ENCODE measurements around the gene EXOC4.

Gene EXOC4

GRCh38 chr7:133662276-133662675, 409.4 kb downstream of the EXOC4 start:
- Histone ChIP-seq H3K36me3 (ENCODE audit: control insufficient read depth, low read length) (no peaks in the 10 kb centered on the region), H4K20me1 (ENCODE audit: control insufficient read depth, insufficient read depth, low read depth, low read length) (no peaks in the 10 kb centered on the region), H3K4me2 (ENCODE audit: low read length) (no peak overlapping the region), H3F3A (ENCODE audit: control insufficient read depth, insufficient read depth) (no peaks in the 10 kb centered on the region), H3K27me3 (ENCODE audit: control insufficient read depth, low read length) (no peaks in the 10 kb centered on the region), H3K79me2 (ENCODE audit: control insufficient read depth, low read length) (no peaks in the 10 kb centered on the region), H3K9me3 (ENCODE audit: control insufficient read depth, insufficient read depth, low read length) (no peaks in the 10 kb centered on the region), H3K4me3 (ENCODE audit: low read length) (no peak overlapping the region), H3K27ac (ENCODE audit: low read depth, low read length) (no peak overlapping the region), H3K9me2 (replicated peaks; ENCODE audit: control insufficient read depth, low read length) (no peaks in the 10 kb centered on the region; the same call in 1 of the 2 replicates), H3K4me1 (ENCODE audit: control insufficient read depth, low read length) (no peaks in the 10 kb centered on the region)
- TF ChIP-seq EZH2phosphoT487 (IDR thresholded peaks at IDR 0.05; ENCODE audit: borderline replicate concordance, low read length) = no peak
- TF ChIP-seq, protein P1, sequence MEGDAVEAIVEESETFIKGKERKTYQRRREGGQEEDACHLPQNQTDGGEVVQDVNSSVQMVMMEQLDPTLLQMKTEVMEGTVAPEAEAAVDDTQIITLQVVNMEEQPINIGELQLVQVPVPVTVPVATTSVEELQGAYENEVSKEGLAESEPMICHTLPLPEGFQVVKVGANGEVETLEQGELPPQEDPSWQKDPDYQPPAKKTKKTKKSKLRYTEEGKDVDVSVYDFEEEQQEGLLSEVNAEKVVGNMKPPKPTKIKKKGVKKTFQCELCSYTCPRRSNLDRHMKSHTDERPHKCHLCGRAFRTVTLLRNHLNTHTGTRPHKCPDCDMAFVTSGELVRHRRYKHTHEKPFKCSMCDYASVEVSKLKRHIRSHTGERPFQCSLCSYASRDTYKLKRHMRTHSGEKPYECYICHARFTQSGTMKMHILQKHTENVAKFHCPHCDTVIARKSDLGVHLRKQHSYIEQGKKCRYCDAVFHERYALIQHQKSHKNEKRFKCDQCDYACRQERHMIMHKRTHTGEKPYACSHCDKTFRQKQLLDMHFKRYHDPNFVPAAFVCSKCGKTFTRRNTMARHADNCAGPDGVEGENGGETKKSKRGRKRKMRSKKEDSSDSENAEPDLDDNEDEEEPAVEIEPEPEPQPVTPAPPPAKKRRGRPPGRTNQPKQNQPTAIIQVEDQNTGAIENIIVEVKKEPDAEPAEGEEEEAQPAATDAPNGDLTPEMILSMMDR (IDR thresholded peaks at IDR 0.05; ENCODE audit: low read depth, low read length, poor library complexity, severe bottlenecking) = no peak

DNA sequence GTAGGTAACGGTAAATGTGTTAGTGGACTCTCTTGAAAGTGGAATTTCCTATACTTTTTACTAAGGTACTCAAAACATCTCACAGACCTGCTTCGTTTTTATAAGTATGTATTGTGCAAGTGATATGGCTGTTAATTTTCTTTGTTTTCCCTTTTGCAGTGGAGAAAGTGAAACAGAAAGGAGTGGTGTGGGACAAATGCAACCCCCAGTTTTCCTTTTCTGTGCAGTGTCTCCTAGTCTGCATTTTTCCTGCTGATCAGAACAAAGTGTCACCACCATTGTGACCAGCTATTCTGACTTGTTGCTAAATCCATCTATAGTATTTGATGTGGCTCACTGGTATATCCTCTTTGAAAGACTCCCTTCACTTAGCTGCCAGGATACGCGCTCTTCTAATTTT, 410.0 kb downstream of the EXOC4 start:
- Histone ChIP-seq H3K9me3 (ENCODE audit: control insufficient read depth, insufficient read depth, low read length) (no peaks in the 10 kb centered on the region), H3K4me2 (ENCODE audit: low read length) (no peak overlapping the region), H3F3A (ENCODE audit: control insufficient read depth, insufficient read depth) (no peaks in the 10 kb centered on the region), H3K4me3 (ENCODE audit: low read length) (no peak overlapping the region), H3K27ac (ENCODE audit: low read depth, low read length) (no peak overlapping the region), H3K4me1 (ENCODE audit: control insufficient read depth, low read length) (no peaks in the 10 kb centered on the region), H3K79me2 (ENCODE audit: control insufficient read depth, low read length) (no peaks in the 10 kb centered on the region), H4K20me1 (ENCODE audit: control insufficient read depth, insufficient read depth, low read depth, low read length) (no peaks in the 10 kb centered on the region), H3K9me2 (replicated peaks; ENCODE audit: control insufficient read depth, low read length) (no peaks in the 10 kb centered on the region; the same call in 1 of the 2 replicates), H3K36me3 (ENCODE audit: control insufficient read depth, low read length) (no peaks in the 10 kb centered on the region), H3K27me3 (ENCODE audit: control insufficient read depth, low read length) (no peaks in the 10 kb centered on the region)
- no peak for TF ChIP-seq EZH2phosphoT487 (IDR thresholded peaks at IDR 0.05; ENCODE audit: borderline replicate concordance, low read length)
- TF ChIP-seq, protein P1 (IDR thresholded peaks at IDR 0.05; ENCODE audit: low read depth, low read length, poor library complexity, severe bottlenecking) = no peak

DNA sequence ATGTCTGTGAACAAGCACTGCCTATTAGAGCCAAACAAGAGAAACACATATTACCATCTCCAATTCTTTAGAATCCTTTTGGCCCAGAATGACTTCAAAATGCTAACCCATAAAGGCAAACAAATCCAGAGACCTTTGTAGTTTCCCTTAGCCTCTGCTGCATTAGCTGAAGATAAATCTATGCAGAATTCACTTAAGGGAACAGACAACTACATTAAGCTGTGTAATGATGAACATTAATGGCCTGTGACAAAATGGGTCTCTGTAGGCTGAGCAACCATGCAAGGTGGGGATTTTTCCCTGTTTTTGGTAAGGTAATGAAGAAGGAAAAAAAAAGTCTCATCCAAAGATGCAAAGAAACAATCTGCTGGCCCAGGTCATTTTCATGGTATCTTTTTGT, 411.6 kb downstream of the EXOC4 start:
- no peaks in the 10 kb centered on the region for H3K27me3 ChIP-seq (ENCODE audit: control insufficient read depth, low read length)
- no peaks in the 10 kb centered on the region for H3K4me1 ChIP-seq (ENCODE audit: control insufficient read depth, low read length)
- no peak overlapping the region for H3K4me3 ChIP-seq (ENCODE audit: low read length)
- no peaks in the 10 kb centered on the region for H4K20me1 ChIP-seq (ENCODE audit: control insufficient read depth, insufficient read depth, low read depth, low read length)
- H3K9me3 ChIP-seq (ENCODE audit: control insufficient read depth, insufficient read depth, low read length) = no peaks in the 10 kb centered on the region
- H3K4me2 ChIP-seq (ENCODE audit: low read length) = no peak overlapping the region
- no peaks in the 10 kb centered on the region for H3K79me2 ChIP-seq (ENCODE audit: control insufficient read depth, low read length)
- H3K9me2 ChIP-seq (replicated peaks; ENCODE audit: control insufficient read depth, low read length) = no peaks in the 10 kb centered on the region; the same call in 1 of the 2 replicates
- TF ChIP-seq, protein P1 (IDR thresholded peaks at IDR 0.05; ENCODE audit: low read depth, low read length, poor library complexity, severe bottlenecking) = no peak
- TF ChIP-seq EZH2phosphoT487 (IDR thresholded peaks at IDR 0.05; ENCODE audit: borderline replicate concordance, low read length) = no peak
- no peaks in the 10 kb centered on the region for H3K36me3 ChIP-seq (ENCODE audit: control insufficient read depth, low read length)
- H3K27ac ChIP-seq (ENCODE audit: low read depth, low read length) = no peak overlapping the region
- no peaks in the 10 kb centered on the region for H3F3A ChIP-seq (ENCODE audit: control insufficient read depth, insufficient read depth)

Measured in DOHH2 (cell line).